Measurements from ENCODE around the gene MON1A. TPM values are rescaled to one million over a fixed set of nuclear protein-coding genes. Genes with fewer than 3 reads are reported as not detected.

Gene MON1A
- total and polyA plus RNA-seq, 2 of the 8 experiments (the other 6 are each of a cell fraction or from before 2014, with no cell fraction given), result 10.3 to 14.1 TPM

GRCh38 chr3:49865198-49865784, 64.3 kb downstream of the MON1A start:
- peaks cover 14 to 30% of the 10 kb centered on the region in 2 experiments for H4K20me1 ChIP-seq (replicated peaks in 1 of 2; ENCODE audit: control insufficient read depth in 1 of 2, insufficient read depth in 2 of 2, low read length in 2 of 2)
- peaks cover 7 to 45% (median 31%) of the 10 kb centered on the region in 4 experiments for H3K4me1 ChIP-seq (replicated peaks in 1 of 4; ENCODE audit: control insufficient read depth in 3 of 4, insufficient read depth in 4 of 4, low read length in 3 of 4)
- no peak for DNase-seq (ENCODE audit: low read depth in 1 of 2, low spot score in 2 of 2)
- 0 out of 2 replicates have a peak overlapping the region, but pooled peaks have one; percentile 16 for H2BK5ac ChIP-seq (ENCODE audit: low read depth, low read length)
- no peak overlapping the region for H2BK12ac ChIP-seq (ENCODE audit: low read depth, low read length)
- CTCF ChIA-PET (ENCODE audit: partially characterized antibody), result interaction anchor here (0.7 to 11.7 kb wide), 6 partner anchors 16 to 430 kb away, joined by 3 to 89 read pairs (median 20); partner anchors contain the start of gene INKA1
- H2BK20ac ChIP-seq (ENCODE audit: low read length), result no peak overlapping the region
- H2BK15ac ChIP-seq (ENCODE audit: low read length), result no peak overlapping the region
- H3K23me2 ChIP-seq (ENCODE audit: low read depth, low read length), result peaks cover 13% of the 10 kb centered on the region; the same call in 1 of the 2 replicates
- no peak overlapping the region for H4K91ac ChIP-seq (replicated peaks; ENCODE audit: insufficient read length, low read length)
- no peak overlapping the region for H3K4me3 ChIP-seq (ENCODE audit: extremely low read depth in 1 of 4, insufficient read depth in 2 of 4, low read depth in 3 of 4, low read length in 4 of 4)
- H3K27ac ChIP-seq (ENCODE audit: low read depth, low read length), result no peak overlapping the region
- H3K79me2 ChIP-seq (ENCODE audit: control insufficient read depth in 1 of 2, insufficient read depth in 2 of 2, low read length in 2 of 2), result peaks cover 3 to 57% of the 10 kb centered on the region in 2 experiments; a peak in 3 of 4 replicates
- no peak overlapping the region for H3K4ac ChIP-seq (replicated peaks; ENCODE audit: insufficient read length, low read depth, low read length)
- no peak overlapping the region for H3K4me2 ChIP-seq (ENCODE audit: insufficient read depth in 1 of 2, low read depth in 2 of 2, low read length in 2 of 2)
- no peak overlapping the region for H3K56ac ChIP-seq (replicated peaks; ENCODE audit: insufficient read length, low read depth, low read length)
- no peak overlapping the region for H2BK120ac ChIP-seq (replicated peaks; ENCODE audit: low read depth, low read length)
- no peak overlapping the region for H3K18ac ChIP-seq (ENCODE audit: extremely low read depth, low read length)
- peaks cover 22% of the 10 kb centered on the region for H3K79me1 ChIP-seq (ENCODE audit: low read depth, low read length)
- H2AK5ac ChIP-seq (ENCODE audit: low read depth, low read length), result no peak overlapping the region
- FAIRE-seq, result no peak
- H3K36me3 ChIP-seq (ENCODE audit: control insufficient read depth in 2 of 4, insufficient read depth in 4 of 4, low read length in 3 of 4), result peaks cover 2 to 6% (median 5%) of the 10 kb centered on the region in 4 experiments; a peak in 5 of 8 replicates
- POLR2A ChIA-PET (ENCODE audit: partially characterized antibody), result interaction anchor here (0.6 to 14.0 kb wide), 4 partner anchors 9 to 163 kb away, joined by 3 to 149 read pairs (median 4); partner anchors contain the start of gene TRAIP
- H3K14ac ChIP-seq (ENCODE audit: insufficient read length), result no peak overlapping the region
- 87% methylated on average over 7 of the region's 7 CpGs; no CpG with 5 or more reads in 1 of the 2 experiments for WGBS, 2 experiments (ENCODE audit: extremely low coverage in 1 of 2, insufficient coverage in 1 of 2, insufficient read length in 1 of 2, insufficient replicate concordance in 2 of 2, low coverage in 1 of 2, low lambda C conversion rate in 2 of 2, missing lambda C conversion rate in 1 of 2)
- no peak overlapping the region for H2AFZ ChIP-seq (ENCODE audit: low read length)
- no peaks in the 10 kb centered on the region; a peak in 1 of 7 replicates for H3K27me3 ChIP-seq (replicated peaks in 1 of 4; ENCODE audit: control insufficient read depth in 3 of 4, extremely low read depth in 1 of 4, insufficient read depth in 3 of 4, low read length in 3 of 4)
- no peaks in the 10 kb centered on the region for H3K9me3 ChIP-seq (ENCODE audit: insufficient read depth in 2 of 2, low read depth in 1 of 2, low read length in 1 of 2)
- H4K5ac ChIP-seq (ENCODE audit: insufficient read length, low read depth, low read length), result no peak overlapping the region
- no peak overlapping the region for H4K8ac ChIP-seq (ENCODE audit: extremely low read depth, insufficient read depth, low read length)
- peak overlapping the region in 1 of 4 experiments; percentile 11; a peak in 1 of 7 replicates for H3K9ac ChIP-seq (replicated peaks in 1 of 4; ENCODE audit: extremely low read depth in 1 of 4, low read depth in 3 of 4, low read length in 3 of 4)
- H3K23ac ChIP-seq (ENCODE audit: insufficient read length), result no peak overlapping the region
- no peak for TF ChIP-seq SIRT6 (IDR thresholded peaks at IDR 0.05; ENCODE audit: low read length)
- TF ChIP-seq, protein P1, sequence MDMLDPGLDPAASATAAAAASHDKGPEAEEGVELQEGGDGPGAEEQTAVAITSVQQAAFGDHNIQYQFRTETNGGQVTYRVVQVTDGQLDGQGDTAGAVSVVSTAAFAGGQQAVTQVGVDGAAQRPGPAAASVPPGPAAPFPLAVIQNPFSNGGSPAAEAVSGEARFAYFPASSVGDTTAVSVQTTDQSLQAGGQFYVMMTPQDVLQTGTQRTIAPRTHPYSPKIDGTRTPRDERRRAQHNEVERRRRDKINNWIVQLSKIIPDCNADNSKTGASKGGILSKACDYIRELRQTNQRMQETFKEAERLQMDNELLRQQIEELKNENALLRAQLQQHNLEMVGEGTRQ (IDR thresholded peaks at IDR 0.05; ENCODE audit: low read length), result no peak
- no peak for TF ChIP-seq SAP30 (IDR thresholded peaks at IDR 0.05; ENCODE audit: insufficient read depth, insufficient replicate concordance, low read length)
- TF ChIP-seq CTBP2 (IDR thresholded peaks at IDR 0.05; ENCODE audit: borderline replicate concordance, insufficient read depth, insufficient read length, low read length), result no peak
- TF ChIP-seq GABPA (IDR thresholded peaks at IDR 0.05; ENCODE audit: borderline replicate concordance, insufficient read depth, low read length), result no peak
- no peak for TF ChIP-seq KDM4A (IDR thresholded peaks at IDR 0.05; ENCODE audit: low read depth, low read length, severe bottlenecking)
- TF ChIP-seq JUND (IDR thresholded peaks at IDR 0.05; ENCODE audit: low read length), result no peak
- no peak for TF ChIP-seq PHF8 (conservative IDR thresholded peaks at IDR 0.05; ENCODE audit: low read depth, low read length)
- TF ChIP-seq EGR1 (IDR thresholded peaks at IDR 0.05; ENCODE audit: borderline replicate concordance, low read depth, low read length), result no peak
- no peak for TF ChIP-seq MAFK (IDR thresholded peaks at IDR 0.05; ENCODE audit: low read depth, low read length)
- no peak for TF ChIP-seq CHD2 (IDR thresholded peaks at IDR 0.05; ENCODE audit: low read length)
- no peak for TF ChIP-seq POLR2AphosphoS5 (IDR thresholded peaks at IDR 0.05; ENCODE audit: low read depth, low read length)
